Body of pancreas (tissue), 4 donors: ENCODE results near the gene RIPK4.

Experiments used
- CTCF ChIP-seq, 7 experiments: fragments of 450-650 bp in 4 of 7; fragments of 200-600 bp in 3 of 7; sonication (generic) in 3 of 7; IDR thresholded peaks; one replicate each; pipeline ENCODE4 v1.5.1; 2016 to 2019; ENCODE audit warnings: antibody characterized with exemption in 7 of 7
- POLR2A ChIP-seq, 3 donors: fragments of 450-650 bp; IDR thresholded peaks; one replicate each; pipeline ENCODE4 v1.6.1; 2016; ENCODE audit warnings: antibody characterized with exemption in 3 of 3, mild to moderate bottlenecking in 2 of 3

GRCh38 chr21:41800425-41801320 lies 33.8 kb upstream of the RIPK4 start:
- no peak for TF ChIP-seq CTCF (IDR thresholded peaks at IDR 0.05)
- TF ChIP-seq POLR2A (IDR thresholded peaks at IDR 0.05): no peak
